Dermis blood vessel endothelial cell (primary cell): Measurements from ENCODE around the gene PPP3CB. TPM values are rescaled to one million over a fixed set of nuclear protein-coding genes. Genes with fewer than 3 reads are reported as not detected.

Experiments used
- DNase-seq: peaks from one replicate; pipeline ENCODE4 v3.0.0; 2010
- total RNA-seq: library from RNA; depleted of rRNA; stranded (reverse); fragments of >200 nt; gene quantifications from 2 replicates; pipeline ENCODE4 v1.2.3, GENCODE V29; 2014

The PPP3CB gene
- total RNA-seq, 1 donor from 2014 or later: 12.6 TPM

DNA sequence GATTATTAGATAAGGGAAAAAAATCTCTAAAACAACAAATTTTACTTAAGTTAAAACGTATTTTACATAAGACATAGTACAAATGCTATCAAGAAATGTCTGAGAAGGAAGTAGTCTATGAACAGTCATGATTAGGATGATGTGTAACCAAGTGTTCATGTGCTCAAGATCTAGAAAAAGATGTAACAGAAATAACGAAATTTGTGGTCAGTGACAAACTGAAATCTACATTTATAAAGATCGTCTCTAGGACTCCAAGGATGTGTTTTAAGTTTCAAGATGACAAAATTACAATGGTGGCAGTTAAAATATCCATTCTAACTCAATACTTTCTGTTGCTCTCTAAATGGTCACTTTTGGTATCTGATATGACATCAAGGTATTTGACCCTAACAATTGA, 17.2 kb downstream of the PPP3CB start:
- no peak for DNase-seq

DNA sequence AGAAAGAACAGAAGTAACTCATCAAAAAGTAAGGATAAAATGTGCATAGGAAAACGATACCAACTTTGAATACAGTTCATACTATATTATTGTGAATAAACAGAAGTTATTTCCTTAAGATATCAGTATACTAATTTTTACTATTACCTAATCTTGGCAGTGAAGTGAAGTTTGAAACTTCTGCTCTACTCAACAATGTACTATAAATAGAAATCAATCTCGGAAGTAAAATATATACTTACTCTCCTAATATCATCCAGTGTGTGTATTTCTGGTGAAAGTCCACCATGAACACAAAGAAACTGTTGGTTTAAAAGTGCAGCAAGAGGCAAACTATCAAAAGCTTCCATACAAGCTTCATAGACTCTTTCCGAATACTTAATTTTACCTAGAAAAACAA, 24.6 kb downstream of the PPP3CB start:
- no peak for DNase-seq

DNA sequence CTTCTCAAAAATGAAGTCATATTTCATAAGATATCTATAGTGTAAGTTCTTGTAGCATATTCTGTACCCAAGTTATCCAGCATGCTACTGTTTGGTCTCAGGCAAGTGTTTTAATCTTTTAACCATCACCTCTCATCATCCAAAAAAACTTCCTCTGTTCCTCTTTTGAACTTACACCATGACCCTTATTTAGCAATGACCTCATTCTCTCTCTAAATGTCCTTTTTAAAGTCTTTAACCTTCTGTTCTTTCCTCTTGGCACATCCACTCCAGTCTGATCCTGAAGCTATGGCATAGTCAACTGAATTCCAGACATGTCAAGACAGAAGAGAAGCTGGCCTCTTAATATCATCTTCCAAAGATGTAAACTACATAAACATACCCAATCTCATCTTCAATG, 26.2 kb downstream of the PPP3CB start:
- DNase-seq: no peak

DNA sequence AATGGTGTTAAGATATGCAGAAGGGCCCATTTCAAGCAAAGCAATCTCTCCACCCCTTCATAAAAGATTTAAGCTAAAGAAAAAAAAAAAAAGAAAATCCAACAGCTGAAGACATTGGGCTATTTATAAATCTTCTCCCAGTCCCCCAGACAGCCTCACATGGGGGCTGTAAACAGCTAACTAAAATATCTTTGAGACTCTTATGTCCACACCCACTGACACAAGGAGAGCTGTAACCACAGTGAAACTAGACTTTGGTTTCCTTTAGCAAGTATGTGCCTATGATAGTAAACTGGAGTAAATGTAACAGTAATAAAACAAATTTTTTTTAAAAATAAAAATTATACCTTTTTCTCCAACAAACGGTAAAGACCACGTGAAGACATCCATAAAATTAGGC, 28.6 kb downstream of the PPP3CB start:
- no peak for DNase-seq

DNA sequence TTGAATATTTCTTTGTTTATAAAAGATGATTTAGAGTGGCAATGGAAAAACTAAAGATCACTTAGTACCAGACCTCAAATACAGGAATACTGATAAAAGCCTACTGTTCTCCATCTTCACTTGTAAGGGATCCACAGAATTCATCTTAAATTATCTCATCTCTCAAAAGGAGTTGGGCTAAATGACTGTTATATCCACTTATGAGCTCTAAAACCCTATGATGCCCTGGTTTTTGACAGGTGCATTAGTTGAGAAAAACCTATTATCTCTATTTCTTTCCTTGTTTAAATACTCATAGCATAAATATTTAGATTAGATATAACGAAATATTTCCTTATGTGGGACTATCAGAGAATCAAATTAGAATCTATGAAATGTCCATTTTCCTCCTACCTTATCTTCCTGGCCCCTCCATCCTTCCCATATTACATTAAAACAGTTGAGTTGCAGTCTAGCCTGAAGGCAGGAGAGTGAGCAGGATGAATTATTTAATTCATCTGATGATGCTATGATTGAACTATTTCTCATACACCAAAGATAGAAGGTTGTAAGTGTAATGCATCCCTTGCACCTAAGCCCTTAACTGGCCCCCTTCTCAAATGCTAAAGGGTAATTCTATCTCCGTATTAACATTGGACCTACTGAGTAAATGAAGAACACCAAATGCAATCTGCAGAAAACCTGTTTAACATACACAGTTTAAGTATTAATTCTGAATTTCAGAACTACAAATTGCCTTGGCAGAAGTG, 29.7 kb downstream of the PPP3CB start:
- no peak for DNase-seq

DNA sequence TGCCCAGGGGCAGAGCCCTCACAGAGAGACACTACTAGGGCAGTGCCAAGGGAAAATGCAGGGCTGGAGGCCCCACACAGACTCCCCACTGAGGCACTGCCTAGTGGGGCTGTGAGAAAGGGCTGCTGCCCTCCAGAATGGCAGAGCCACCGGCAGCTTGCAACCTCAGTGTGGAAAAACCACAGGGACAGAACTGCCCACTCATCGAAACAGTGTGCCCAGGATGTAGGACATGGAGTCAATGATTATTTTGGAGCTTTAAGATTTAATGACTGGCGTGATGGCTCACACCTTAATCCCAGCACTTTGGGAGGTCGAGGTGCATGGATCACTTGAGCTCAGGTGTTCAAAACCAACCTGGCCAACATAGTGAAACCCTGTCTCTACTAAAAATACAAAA, 34.9 kb downstream of the PPP3CB start:
- no peak for DNase-seq

DNA sequence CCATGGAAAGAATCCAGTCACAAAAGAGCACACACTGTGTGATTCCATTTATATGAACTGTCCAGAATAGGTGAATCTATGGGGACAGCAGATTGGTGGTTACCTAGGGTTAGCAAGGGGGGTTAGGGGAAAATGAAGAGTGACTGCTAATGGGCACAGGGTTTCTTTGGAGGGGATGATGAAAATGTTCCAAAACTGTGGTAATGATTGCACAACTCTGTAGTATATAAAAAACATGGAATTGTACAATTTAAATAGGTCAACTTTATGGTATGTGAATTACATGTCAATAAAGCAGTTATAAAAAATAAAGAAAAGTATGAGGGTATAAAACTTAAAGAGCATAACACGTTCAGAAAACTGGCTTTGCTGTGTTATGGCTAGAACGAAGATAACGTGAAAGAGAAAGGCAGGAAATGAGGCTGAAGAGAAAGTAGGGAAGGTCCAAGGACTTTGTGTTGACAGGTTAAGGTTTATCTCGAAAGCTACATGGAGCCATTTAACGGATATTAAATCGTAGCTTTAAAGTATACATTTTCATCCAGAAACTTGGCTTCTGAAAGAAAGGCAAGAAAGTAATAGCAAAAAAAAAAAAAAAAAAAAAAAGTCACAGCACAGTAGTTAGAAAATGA, 36.0 kb downstream of the PPP3CB start:
- no peak for DNase-seq

DNA sequence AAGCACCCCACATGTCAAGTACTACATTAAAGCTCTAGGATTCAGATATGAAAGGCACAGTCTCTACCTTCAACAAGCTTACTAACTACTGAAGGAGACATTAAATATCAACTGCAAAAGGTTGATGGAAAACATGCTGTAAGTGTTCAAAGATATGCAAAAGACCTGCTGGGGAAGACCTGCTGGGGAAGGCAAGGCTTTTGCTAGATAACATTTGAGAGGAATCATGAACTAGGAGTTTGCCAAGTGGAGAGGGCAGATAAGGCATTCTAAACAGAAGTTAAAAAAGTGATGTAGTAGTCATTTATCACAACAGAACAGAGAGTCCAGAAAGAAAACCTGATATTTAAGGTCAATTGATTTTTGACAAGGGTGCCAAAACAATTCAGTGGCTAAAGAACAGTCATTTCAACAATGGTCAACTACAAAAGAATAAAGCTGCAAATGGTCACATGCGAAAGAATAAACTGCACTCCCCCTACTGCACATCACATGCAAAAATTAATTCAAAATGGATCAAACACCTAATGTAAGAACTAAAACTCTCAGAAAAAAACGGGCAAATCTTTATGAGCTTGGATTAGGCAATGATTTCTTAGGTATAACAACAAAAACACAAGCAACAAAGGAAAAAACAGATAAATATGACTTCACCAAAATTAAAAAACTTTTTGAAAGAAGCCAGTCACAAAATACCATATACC, 39.5 kb downstream of the PPP3CB start:
- DNase-seq: no peak

DNA sequence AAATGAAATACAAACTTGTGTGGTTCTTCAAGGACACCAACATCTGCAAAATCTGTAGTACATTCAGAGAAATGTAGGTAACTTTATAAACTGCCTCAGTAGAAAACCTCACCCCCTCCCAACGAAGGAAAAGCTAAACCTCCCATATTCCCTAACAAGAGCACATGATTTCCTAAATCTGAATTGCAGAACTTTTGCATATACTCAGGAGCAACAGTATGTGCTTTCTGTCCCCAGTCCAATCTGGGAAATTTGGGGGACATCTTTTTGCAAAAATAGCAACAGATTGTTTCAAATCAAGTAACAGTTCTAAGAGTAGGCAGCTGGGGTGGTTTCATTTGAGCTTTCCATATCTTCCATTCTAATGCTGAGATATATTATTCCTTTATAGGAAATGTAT, 46.7 kb downstream of the PPP3CB start:
- DNase-seq: no peak

DNA sequence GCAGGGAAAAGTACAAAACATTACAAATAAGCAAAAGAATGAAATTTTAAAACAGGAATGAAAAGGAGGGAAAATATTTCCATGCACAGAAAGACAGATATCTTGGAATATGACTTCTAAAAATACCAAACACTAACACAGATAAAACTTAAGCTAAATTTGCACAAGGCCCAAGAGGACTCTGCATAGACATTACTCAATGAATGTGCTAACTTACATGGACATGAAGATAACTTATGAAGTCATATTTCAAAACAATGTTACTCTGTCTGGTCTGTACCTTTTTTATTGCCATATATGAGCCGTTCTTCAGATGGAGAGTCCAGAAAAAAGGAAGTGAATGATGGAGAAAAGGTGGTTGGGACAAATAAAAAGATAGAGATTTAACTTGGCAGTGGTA, 47.4 kb downstream of the PPP3CB start:
- no peak for DNase-seq

DNA sequence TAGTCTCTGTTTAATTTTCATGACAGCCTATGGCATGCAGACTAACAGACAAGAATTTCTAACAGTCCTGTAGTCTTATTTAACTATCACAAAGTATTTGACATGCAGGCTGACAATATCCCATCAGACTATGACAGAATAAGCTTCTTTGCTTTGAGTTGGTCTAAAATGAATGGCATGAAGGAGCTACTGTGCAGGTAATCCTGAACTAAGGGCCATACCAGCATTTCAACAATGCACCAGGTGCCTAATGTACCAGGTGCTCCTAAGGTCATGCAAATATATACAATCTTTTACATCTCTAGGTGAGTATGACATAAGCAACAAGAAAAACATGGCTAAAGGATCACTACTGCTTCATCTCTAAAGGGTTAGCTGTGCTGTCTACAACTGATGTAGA, 48.9 kb downstream of the PPP3CB start:
- DNase-seq: no peak

DNA sequence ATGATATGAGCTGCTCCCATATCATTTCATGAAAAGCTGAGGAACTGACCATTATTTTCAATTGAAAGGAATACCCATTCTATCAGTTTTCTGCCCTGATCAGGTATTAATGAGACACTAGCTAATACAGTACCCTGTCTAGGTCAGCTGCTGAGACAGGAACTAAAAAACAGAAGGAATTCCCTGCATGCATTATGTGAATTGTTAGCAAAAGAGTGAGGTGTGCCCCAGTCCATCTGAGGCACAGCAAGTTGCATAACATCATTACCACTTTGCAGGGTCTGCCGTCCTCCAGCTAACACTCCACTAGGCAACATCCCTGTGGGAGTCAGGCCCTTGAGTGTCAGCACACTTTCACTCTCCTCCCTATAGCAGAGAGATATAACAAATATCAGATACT, 51.4 kb downstream of the PPP3CB start:
- DNase-seq: no peak

DNA sequence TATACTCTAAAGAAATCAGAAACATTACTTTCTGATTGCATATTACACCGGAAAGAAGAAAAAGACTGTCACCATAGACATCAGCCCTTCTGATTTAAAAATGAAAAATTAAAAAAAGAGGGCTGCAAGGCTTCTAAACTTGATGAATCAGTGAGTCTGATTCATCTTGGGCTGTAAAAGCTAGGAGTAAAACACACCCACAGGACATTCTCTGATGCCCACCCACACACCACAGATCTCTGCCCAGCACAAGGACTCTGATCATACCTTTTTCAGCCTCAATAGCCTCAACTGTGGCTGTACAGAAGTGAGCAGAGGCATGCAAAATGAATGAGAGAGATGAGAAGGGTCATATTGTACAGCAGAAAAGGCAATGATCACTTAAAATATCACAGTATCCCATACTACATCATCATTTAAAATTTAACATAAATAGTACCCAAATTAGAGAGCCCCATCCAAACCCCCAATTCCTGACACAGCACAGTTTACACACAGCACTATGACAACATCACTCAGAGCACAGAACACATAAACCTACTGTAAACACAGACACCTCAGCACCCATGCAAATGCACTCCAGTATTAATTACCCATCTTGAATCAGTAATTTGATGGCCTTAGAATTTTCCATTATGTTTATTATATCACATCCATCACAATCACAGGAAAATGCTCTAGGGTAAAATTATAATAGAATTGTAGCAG, 56.1 kb downstream of the PPP3CB start:
- peak; percentile 23 for DNase-seq

DNA sequence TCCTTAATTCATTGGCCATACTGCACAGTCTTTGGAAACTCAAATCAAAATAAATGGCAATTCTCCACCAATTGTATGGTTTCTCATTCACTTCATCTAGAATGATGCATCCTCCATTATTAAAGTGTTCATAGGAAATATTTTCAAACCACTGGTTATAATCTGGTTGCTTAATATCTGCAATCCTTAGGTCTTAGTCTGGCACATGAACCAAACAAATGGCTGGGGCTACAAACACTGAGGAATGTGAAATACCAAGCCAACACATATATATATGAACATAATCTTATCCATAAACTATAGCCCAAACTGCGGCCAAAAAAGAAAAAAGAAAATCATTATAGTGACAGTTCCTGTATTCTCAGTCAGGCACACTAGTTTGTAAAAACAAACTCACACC, 56.8 kb downstream of the PPP3CB start:
- DNase-seq: no peak

DNA sequence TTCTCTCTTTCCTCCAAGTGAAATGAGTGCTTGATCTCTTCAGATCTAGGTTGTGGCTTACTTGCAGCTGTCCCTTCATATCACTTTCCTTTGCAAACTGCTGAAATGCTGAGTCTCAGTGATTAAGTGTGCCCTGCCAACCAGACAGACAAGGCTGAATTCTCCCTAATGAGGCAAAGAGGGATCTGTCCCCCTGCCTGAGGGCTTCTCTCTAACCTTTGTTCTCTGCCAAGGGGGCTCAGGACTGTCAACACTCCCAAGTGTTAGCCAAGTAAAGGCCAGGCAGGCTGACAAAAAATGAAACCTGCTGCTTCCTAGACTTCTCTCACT, 62.3 kb downstream of the PPP3CB start, which contains the start of gene MSS51:
MSS51 (minus strand) TSS at position 24 of the 330 bp plus-strand sequence. CDS start 5,277 bp downstream, outside the sequence.
- DNase-seq: no peak

DNA sequence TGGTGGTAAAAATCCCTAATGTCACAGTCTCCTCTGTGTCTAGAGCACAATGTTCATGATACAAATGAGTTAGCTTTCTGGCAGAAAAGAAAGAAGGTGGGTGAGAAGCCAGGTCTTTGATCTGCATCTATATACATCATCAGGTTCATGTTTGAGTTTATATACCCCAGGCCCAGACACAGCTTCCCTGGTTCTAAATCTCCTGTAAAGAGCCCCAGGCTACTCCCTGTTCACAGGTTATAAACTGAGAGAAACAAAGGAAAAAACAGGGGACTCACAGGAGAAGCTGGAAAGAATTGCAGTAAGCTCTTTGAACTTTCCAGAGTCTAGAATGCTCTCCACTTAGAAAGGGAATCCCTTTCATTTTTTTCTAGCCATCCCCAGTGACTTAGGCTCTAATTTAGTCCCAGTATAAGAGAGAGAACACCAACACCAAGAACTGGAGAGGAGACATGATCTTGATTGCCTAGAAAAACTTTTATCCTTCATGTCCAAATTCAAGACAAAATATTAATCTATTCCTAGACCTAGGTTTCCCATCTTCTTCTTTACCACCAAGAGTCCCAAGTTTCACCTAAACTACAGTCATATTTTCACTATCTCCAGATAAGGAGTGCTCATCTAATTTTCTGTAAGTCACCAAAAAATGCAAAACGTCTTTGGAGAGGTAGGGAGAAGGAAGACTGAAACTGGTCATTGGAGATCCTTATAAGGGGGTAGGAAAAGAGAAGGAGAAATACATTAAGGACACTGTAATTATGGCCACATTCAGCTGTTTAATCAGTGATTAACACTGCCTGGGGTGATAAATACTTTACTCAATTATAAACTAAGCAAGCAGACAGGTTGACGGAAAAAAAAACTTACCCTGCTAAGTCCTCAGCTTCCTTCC, 62.9 kb downstream of the PPP3CB start:
- DNase-seq: no peak

DNA sequence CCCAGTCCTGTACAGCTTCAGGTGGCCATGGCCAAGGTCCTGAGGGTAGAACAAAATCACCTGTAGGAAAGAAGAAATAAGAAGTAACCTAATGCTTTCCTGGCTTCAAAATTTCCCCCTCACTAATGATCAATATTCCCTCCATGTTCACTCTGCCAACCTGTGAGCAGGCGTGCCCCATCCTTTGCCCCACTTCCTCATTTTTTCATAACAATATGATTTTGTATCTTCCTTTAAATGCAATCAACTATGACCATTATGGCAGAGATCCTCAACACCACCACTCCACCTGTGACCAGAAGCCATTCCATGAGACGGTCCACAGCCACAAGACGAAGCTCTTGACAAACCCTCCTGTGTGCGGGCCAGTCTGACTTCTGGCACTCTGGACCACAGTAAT, 69.5 kb downstream of the PPP3CB start:
- no peak for DNase-seq

DNA sequence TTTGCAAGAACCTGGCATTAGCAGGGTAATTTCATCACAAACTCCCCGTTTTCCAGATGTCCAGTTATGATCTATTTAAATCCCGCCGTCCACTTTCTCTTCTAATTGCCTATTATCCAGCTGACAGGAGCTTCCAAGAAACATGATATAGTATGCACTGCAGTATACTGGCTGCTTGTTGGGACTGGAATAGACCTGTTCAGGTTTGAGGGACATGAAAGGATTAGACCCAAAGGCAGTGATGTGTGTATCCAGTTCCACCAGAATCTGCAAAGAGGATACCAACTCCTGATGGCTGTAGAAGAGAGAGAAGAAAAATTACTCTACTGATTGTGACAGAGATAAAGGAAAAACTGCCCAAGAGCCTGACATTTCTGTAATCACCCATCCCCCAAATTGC, 71.3 kb downstream of the PPP3CB start:
- no peak for DNase-seq

DNA sequence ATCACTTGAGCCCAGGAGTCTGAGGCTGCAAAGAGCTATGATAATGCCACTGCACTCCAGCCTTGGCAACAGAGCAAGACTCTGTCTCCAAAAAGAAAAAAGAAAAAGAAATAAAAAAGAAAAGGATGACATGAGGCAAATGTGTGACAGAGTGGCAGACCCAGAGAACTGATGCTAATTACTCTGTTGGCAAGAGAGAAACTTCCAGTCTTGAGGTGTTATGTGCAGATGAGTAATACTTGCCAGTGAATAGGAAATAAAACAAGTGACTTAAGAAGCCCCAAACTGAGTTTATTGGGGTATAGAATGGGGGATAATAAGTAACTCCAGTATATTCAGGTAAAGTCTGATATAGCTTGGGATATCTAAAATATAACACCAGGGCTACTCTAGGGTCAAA, 72.5 kb downstream of the PPP3CB start:
- DNase-seq: no peak

DNA sequence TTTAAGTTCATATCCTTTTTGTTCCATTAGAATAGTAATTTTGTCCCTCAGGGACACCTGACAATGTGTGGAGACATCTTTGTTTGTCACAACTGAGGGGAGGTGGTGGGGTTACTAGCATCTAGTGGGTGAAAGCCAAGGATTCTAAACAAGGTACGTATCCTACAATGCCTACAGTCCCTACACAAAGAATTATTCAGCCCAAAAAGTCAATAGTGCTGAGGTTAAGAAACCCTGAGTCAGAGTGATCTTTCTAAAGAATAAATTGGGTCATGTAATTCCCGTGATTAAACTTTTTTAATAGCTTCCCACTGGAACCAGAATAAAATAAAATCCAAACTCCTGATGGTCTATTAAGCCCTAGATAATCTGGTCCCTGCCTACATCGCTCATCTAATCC, 79.3 kb downstream of the PPP3CB start:
- DNase-seq: no peak

DNA sequence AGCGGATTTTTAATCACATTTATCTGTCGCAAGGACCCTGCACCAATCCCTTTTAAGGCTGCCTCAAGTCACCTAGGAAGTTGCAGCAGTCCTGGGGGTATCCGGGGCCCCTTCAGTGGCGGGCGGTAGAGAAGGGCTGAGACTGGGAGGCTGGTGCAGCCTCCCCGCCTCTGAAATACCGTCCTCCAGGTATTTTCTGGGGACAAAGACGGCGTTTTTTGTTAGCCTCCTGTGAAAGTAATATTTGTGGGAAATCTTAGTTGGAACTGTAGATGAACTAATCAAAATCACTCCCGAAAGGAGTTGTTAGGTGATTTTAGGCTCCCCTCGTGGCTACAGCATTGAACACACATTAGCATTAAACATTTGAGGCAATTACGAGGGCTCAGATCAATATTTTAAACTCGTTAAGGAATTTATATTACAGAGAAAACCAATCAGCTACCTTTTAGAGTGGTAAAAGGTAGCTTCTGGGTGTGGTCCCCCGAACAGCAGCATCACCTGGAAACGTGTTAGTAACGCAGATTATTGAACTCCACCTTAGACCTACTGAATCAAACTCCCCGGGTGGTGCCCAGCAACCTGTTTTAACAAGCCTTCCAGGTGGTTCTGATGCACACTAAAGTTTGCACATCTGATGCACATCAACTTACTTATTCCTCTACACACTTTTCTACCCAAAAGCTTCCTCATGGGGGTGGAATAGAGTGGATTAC, 81.4 kb downstream of the PPP3CB start:
- DNase-seq: peak; percentile 7
